ENCODE measurements around the gene KCNH3.
"Not testable (repeated sequence)": the region's sequence is repeated elsewhere in the genome, so short reads cannot be mapped to it uniquely, and the experiment has no call there.

Gene KCNH3

DNA sequence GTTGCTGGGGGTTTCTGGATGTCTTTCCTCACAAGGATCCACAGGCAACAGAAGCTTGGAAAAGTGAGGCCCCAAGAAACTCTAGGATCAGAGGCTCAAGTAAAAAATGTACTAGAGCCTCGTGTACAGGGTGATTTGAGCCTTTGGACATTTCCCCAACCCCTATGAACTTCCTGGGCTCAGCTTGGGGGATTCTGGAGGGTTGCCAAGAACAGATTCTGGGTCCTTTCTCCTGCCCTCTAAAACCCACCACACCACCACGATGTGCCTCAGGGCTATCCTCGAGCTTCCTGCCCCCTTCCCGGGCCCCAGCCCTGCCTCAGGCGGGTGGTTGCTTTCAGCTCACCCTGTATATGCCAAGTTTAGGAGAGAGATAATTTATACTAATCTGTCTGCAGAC is 66.0 kb downstream of the KCNH3 start:
- Histone ChIP-seq H3K27ac (replicated peaks) (no peak overlapping the region), H3K27me3 (ENCODE audit: insufficient read depth, poor library complexity, severe bottlenecking) (no peaks in the 10 kb centered on the region), H3K4me3 (replicated peaks; ENCODE audit: insufficient read depth, low read length) (no peak overlapping the region)
- DNase-seq (ENCODE audit: low read depth in 1 of 2, low spot score in 1 of 2) = no peak
- TF ChIP-seq, protein P1, sequence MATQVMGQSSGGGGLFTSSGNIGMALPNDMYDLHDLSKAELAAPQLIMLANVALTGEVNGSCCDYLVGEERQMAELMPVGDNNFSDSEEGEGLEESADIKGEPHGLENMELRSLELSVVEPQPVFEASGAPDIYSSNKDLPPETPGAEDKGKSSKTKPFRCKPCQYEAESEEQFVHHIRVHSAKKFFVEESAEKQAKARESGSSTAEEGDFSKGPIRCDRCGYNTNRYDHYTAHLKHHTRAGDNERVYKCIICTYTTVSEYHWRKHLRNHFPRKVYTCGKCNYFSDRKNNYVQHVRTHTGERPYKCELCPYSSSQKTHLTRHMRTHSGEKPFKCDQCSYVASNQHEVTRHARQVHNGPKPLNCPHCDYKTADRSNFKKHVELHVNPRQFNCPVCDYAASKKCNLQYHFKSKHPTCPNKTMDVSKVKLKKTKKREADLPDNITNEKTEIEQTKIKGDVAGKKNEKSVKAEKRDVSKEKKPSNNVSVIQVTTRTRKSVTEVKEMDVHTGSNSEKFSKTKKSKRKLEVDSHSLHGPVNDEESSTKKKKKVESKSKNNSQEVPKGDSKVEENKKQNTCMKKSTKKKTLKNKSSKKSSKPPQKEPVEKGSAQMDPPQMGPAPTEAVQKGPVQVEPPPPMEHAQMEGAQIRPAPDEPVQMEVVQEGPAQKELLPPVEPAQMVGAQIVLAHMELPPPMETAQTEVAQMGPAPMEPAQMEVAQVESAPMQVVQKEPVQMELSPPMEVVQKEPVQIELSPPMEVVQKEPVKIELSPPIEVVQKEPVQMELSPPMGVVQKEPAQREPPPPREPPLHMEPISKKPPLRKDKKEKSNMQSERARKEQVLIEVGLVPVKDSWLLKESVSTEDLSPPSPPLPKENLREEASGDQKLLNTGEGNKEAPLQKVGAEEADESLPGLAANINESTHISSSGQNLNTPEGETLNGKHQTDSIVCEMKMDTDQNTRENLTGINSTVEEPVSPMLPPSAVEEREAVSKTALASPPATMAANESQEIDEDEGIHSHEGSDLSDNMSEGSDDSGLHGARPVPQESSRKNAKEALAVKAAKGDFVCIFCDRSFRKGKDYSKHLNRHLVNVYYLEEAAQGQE (IDR thresholded peaks at IDR 0.05; ENCODE audit: insufficient replicate concordance, low read depth) = no peak
- TF ChIP-seq SPI1 (IDR thresholded peaks at IDR 0.05; ENCODE audit: borderline replicate concordance, low read depth) = no peak
- TF ChIP-seq GABPA (IDR thresholded peaks at IDR 0.05; ENCODE audit: low read depth) = no peak
- TF ChIP-seq POLR2AphosphoS5 (IDR thresholded peaks at IDR 0.05; ENCODE audit: low read depth) = no peak
- TF ChIP-seq CTCF (IDR thresholded peaks at IDR 0.05; ENCODE audit: insufficient read depth, low read length) = no peak

DNA sequence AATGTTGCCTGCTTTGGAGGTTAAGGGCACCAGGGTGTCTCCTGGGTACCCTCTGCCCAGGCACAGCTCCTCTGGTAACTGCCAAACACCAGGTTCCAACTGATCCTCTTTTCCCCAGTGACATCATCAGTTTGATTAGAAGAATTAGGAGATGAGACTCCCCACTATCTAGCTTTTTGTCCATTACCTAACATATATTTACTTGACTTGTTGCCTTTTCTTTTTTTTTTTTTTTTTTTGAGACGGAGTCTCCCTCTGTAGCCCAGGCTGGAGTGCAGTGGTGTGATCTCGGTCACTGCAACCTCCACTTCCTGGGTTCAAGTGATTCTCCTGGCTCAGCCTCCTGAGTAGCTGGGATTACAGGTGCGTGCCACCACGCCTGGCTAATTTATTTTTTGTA is 66.7 kb downstream of the KCNH3 start, which contains the start of gene FAM186B:
FAM186B (minus strand) TSS at position 101 of the 400 bp plus-strand sequence. CDS start 162 bp downstream, outside the sequence.
- H3K27me3 ChIP-seq (ENCODE audit: insufficient read depth, poor library complexity, severe bottlenecking); H3K4me3 ChIP-seq (replicated peaks; ENCODE audit: insufficient read depth, low read length); H3K27ac ChIP-seq (replicated peaks); DNase-seq (ENCODE audit: low read depth in 1 of 2, low spot score in 1 of 2): not testable (repeated sequence)
